ENCODE results near the gene CT45A7.
"Not testable (repeated sequence)": the region's sequence is repeated elsewhere in the genome, so short reads cannot be mapped to it uniquely, and the experiment has no call there.

CT45A7 gene, protein sequence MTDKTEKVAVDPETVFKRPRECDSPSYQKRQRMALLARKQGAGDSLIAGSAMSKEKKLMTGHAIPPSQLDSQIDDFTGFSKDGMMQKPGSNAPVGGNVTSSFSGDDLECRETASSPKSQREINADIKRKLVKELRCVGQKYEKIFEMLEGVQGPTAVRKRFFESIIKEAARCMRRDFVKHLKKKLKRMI

DNA sequence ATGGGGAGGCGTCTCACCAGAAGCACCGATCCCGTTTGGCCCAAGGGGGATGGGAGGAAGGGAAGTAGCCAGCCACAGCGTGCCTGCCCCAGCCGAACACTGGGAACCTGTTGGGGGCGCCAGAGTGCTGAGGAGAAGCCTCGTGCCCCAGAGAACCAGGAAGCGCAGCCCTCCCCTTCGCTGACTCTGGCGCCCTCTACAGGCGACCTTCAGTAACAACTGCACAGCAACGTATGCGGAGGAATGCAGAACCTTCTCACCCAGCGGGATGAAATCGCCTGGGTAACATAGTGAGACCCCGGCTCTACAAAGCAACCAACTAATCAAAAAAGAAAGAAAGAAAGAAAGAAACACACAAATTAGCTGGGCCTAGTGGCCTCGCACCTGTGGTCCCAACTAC is at the start of gene CT45A7:
Gene CT45A7 (minus strand): TSS at position 101 of the 400 bp plus-strand sequence. CDS start 3,747 bp downstream, outside the sequence.
- DNase-seq: not testable (repeated sequence)

DNA sequence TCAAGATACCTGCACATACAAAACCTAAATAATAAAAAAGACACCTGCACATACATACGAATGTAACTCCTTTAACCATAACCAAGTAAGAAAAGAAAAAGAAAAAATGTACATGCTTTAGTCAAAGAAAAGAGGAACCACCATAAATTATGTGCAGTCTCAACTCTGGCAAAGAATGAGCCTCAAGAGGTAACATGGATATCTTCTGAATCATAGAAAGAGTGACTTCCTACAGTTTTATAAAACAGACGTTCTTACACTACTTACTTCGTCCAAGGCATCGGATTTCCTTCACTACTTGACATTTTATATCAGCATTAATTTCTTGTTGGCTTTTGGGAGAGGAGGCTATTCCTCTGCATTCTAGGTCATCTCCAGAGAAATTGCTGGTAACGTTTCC is 45.7 kb upstream of the CT45A7 start:
- not testable (repeated sequence) for DNase-seq

DNA sequence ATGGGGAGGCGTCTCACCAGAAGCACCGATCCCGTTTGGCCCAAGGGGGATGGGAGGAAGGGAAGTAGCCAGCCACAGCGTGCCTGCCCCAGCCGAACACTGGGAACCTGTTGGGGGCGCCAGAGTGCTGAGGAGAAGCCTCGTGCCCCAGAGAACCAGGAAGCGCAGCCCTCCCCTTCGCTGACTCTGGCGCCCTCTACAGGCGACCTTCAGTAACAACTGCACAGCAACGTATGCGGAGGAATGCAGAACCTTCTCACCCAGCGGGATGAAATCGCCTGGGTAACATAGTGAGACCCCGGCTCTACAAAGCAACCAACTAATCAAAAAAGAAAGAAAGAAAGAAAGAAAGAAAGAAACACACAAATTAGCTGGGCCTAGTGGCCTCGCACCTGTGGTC is 34.6 kb upstream of the CT45A7 start, which contains the start of gene CT45A9:
Gene CT45A9 (minus strand): TSS at position 101 of the 400 bp plus-strand sequence. CDS start 3,751 bp downstream, outside the sequence.
- not testable (repeated sequence) for DNase-seq

DNA sequence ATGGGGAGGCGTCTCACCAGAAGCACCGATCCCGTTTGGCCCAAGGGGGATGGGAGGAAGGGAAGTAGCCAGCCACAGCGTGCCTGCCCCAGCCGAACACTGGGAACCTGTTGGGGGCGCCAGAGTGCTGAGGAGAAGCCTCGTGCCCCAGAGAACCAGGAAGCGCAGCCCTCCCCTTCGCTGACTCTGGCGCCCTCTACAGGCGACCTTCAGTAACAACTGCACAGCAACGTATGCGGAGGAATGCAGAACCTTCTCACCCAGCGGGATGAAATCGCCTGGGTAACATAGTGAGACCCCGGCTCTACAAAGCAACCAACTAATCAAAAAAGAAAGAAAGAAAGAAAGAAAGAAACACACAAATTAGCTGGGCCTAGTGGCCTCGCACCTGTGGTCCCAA is 17.4 kb upstream of the CT45A7 start, which contains the start of gene CT45A8:
Gene CT45A8 (minus strand): TSS at position 101 of the 400 bp plus-strand sequence. CDS start 3,755 bp downstream, outside the sequence.
- not testable (repeated sequence) for DNase-seq

DNA sequence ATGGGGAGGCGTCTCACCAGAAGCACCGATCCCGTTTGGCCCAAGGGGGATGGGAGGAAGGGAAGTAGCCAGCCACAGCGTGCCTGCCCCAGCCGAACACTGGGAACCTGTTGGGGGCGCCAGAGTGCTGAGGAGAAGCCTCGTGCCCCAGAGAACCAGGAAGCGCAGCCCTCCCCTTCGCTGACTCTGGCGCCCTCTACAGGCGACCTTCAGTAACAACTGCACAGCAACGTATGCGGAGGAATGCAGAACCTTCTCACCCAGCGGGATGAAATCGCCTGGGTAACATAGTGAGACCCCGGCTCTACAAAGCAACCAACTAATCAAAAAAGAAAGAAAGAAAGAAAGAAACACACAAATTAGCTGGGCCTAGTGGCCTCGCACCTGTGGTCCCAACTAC is 17.2 kb downstream of the CT45A7 start, which contains the start of gene CT45A2:
Gene CT45A2 (minus strand): TSS at position 101 of the 400 bp plus-strand sequence. CDS start 3,747 bp downstream, outside the sequence.
- DNase-seq: not testable (repeated sequence)

DNA sequence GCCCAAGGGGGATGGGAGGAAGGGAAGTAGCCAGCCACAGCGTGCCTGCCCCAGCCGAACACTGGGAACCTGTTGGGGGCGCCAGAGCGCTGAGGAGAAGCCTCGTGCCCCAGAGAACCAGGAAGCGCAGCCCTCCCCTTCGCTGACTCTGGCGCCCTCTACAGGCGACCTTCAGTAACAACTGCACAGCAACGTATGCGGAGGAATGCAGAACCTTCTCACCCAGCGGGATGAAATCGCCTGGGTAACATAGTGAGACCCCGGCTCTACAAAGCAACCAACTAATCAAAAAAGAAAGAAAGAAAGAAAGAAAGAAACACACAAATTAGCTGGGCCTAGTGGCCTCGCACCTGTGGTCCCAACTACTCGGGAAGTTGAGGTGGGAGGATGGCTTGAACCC is 34.4 kb downstream of the CT45A7 start, which contains the start of gene CT45A6:
Gene CT45A6 (minus strand): TSS at position 101 of the 400 bp plus-strand sequence. CDS start 3,794 bp downstream, outside the sequence.
- DNase-seq: not testable (repeated sequence)

DNA sequence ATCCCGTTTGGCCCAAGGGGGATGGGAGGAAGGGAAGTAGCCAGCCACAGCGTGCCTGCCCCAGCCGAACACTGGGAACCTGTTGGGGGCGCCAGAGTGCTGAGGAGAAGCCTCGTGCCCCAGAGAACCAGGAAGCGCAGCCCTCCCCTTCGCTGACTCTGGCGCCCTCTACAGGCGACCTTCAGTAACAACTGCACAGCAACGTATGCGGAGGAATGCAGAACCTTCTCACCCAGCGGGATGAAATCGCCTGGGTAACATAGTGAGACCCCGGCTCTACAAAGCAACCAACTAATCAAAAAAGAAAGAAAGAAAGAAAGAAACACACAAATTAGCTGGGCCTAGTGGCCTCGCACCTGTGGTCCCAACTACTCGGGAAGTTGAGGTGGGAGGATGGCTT is 51.7 kb downstream of the CT45A7 start, which contains the start of gene CT45A5:
Gene CT45A5 (minus strand): TSS at position 101 of the 400 bp plus-strand sequence. CDS start 3,774 bp downstream, outside the sequence.
- DNase-seq: not testable (repeated sequence)

All from Kasumi-1 (cell line).